Measurements from ENCODE around the gene SIPA1L3.

DNA sequence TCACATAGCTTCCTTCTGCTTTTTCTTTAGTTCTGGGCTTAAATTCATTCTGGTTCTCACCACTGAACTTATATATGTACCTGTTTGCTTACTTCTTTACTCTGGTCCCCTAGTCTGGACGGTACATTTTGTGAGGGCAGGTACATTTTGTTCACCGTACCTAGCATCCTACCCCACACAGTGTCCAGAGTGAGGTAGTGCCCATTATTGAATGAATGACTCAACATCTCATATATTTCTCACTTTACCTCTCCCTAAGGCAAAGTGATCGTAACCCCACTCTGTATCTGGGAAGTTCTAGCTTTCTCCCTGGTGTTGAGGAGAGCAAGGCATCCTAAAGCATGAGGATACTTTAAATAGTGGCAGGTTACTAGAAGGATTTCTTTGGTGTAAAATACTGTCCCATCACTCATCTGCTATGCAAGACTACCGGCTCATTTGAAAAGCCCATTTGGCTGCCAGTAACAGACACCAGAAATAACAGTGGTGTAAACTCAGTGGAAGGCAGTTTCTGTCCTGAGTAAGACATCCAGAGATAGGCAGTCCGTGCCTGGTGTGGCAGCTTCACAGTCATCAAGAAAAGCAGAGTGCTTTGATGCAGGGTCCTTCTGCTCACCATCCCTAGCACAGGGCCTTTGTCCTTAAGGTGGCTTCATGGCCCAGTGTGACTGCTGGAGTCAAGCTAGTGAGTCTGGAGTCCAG lies 111.8 kb downstream of the SIPA1L3 start:
- TF ChIP-seq, protein P1, sequence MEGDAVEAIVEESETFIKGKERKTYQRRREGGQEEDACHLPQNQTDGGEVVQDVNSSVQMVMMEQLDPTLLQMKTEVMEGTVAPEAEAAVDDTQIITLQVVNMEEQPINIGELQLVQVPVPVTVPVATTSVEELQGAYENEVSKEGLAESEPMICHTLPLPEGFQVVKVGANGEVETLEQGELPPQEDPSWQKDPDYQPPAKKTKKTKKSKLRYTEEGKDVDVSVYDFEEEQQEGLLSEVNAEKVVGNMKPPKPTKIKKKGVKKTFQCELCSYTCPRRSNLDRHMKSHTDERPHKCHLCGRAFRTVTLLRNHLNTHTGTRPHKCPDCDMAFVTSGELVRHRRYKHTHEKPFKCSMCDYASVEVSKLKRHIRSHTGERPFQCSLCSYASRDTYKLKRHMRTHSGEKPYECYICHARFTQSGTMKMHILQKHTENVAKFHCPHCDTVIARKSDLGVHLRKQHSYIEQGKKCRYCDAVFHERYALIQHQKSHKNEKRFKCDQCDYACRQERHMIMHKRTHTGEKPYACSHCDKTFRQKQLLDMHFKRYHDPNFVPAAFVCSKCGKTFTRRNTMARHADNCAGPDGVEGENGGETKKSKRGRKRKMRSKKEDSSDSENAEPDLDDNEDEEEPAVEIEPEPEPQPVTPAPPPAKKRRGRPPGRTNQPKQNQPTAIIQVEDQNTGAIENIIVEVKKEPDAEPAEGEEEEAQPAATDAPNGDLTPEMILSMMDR (IDR thresholded peaks at IDR 0.05), result no peak
- no peak for TF ChIP-seq POLR2A (IDR thresholded peaks at IDR 0.05)
